ENCODE measurements around the gene COL6A3.
A peak's percentile ranks its signal among the peaks of the same experiment; 100 is the strongest.
"Not testable (repeated sequence)": the region's sequence is repeated elsewhere in the genome, so short reads cannot be mapped to it uniquely, and the experiment has no call there.

Gene COL6A3

GRCh38 chr2:237315170-237315828, 98.7 kb downstream of the COL6A3 start:
- peak; percentile 83 for DNase-seq (ENCODE audit: low read depth)

GRCh38 chr2:237314681-237315080, 99.3 kb downstream of the COL6A3 start:
- no peak for DNase-seq (ENCODE audit: low read depth)

- no peak for DNase-seq (ENCODE audit: low read depth)
Measured at GRCh38 chr2:237314198-237314597, 99.8 kb downstream of the COL6A3 start.

- peak; percentile 86 for DNase-seq (ENCODE audit: low read depth)
Measured at GRCh38 chr2:237312021-237312755, 101.8 kb downstream of the COL6A3 start.

GRCh38 chr2:237310515-237311114, 103.3 kb downstream of the COL6A3 start:
- DNase-seq (ENCODE audit: low read depth) = peak; percentile 59

- DNase-seq (ENCODE audit: low read depth) = no peak
Measured at GRCh38 chr2:237309416-237309815, 104.5 kb downstream of the COL6A3 start.

- DNase-seq (ENCODE audit: low read depth) = no peak
Measured at GRCh38 chr2:237309011-237309410, 105.0 kb downstream of the COL6A3 start.

- DNase-seq (ENCODE audit: low read depth) = no peak
Measured at GRCh38 chr2:237307474-237307873, 106.5 kb downstream of the COL6A3 start.

GRCh38 chr2:237306787-237307170, 107.2 kb downstream of the COL6A3 start:
- peak; percentile 67 for DNase-seq (ENCODE audit: low read depth)

GRCh38 chr2:237306083-237306786, 107.7 kb downstream of the COL6A3 start:
- peak; percentile 87 for DNase-seq (ENCODE audit: low read depth)

- no peak for DNase-seq (ENCODE audit: low read depth)
Measured at GRCh38 chr2:237305579-237305978, 108.4 kb downstream of the COL6A3 start.

GRCh38 chr2:237304763-237305514, 109.0 kb downstream of the COL6A3 start:
- DNase-seq (ENCODE audit: low read depth) = peak; percentile 93

GRCh38 chr2:237303244-237303643, 110.7 kb downstream of the COL6A3 start:
- DNase-seq (ENCODE audit: low read depth) = not testable (repeated sequence)

GRCh38 chr2:237301595-237301994, 112.4 kb downstream of the COL6A3 start:
- DNase-seq (ENCODE audit: low read depth) = no peak

GRCh38 chr2:237300739-237301138, 113.2 kb downstream of the COL6A3 start:
- DNase-seq (ENCODE audit: low read depth) = no peak

GRCh38 chr2:237299906-237300305, 114.1 kb downstream of the COL6A3 start:
- DNase-seq (ENCODE audit: low read depth) = peak; percentile 95

GRCh38 chr2:237298151-237299118, 115.5 kb downstream of the COL6A3 start:
- peak; percentile 79 for DNase-seq (ENCODE audit: low read depth)

GRCh38 chr2:237297421-237298150, 116.4 kb downstream of the COL6A3 start:
- DNase-seq (ENCODE audit: low read depth) = no peak

GRCh38 chr2:237296756-237297155, 117.2 kb downstream of the COL6A3 start:
- no peak for DNase-seq (ENCODE audit: low read depth)
